ENCODE measurements around the gene LCN6.
"Not testable (repeated sequence)": the region's sequence is repeated elsewhere in the genome, so short reads cannot be mapped to it uniquely, and the experiment has no call there.

LCN6 gene

DNA sequence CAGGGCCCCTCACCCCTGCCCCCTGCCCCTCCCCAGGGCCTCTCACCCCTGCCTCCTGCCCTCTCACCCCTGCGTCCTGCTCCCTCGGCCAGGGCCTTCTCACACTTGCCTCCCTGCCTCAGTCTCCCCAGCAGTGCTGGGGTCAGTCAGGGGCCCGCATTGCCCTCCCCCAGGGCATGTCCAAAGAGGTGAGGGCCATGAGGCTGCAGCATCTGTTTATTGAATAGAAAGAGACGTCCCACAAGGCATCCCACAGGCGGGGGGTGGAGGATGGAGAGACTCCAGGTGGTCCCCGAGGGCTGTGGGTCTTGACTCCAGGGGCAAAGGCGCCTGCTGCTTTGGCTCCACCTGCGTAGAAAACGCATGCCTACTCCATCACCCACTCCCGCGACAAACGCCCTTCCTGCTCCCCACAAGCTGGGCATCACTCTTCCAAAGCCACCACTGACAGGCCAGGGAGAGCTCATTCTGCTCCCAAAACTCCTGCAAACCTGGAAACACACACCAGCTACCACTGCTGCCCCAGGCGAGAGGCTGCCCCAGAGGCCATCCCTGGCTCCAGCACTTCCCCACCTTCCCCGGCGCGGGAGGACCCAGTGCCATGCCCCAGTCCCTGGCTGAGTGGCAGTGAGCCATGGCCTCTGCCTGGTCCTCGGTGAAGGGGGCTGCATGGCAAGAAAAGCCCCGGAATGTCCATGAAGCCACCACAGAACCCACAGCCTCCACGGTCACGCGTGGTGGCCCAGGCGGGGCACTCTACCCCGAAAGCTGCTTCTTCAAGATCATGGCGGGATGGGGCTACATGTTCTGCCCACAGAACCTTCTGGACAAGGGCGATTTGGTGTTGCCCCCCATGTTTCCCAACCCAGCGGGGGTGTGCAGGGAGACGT is 11.4 kb upstream of the LCN6 start:
- no peak for DNase-seq (ENCODE audit: low read depth)

GRCh38 chr9:136759001-136759400 is 10.7 kb upstream of the LCN6 start:
- DNase-seq (ENCODE audit: low read depth): no peak

DNA sequence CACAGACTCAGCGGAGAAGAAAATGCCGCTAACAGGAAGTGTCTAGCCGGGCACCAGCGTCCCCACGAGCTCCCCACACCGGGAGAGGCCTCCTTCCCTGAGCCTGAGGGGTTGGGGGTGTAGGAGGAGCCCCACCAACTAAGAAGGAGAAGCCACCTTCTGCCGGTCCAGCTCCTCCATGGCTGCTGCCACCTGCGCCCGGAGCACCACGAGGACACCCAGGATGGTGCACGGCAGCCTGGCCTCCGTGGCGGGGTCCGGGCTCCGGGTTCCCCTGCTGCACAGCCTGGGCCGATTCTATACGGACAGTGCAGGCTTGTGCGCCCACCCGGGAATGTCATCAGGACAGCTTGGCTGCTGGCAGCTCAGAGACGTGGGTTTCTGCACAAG is 9.4 kb upstream of the LCN6 start:
- no peak for DNase-seq (ENCODE audit: low read depth)

DNA sequence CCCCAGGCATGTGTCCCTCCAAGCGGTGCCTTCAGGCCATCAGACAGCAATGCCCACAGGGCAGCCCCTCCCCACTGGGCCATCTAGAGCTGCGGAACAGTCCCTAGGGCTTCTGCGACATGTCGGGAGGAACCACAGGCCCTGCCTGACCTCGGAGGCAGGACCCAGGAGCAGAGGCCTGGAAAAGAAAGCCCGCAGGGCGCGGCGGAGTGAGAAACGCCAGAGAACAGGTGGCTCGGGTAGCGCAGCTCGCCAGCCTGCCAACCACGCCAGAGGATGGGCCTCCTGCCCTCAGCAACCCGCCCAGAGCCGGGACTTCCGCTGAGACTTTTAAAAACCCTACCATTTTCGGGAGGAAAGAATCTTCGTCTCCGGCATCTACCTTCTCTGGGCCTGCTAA is 9.0 kb upstream of the LCN6 start:
- no peak for DNase-seq (ENCODE audit: low read depth)

- DNase-seq (ENCODE audit: low read depth): no peak
These were observed 8.5 kb upstream of the LCN6 start for GRCh38 chr9:136756836-136757235.

GRCh38 chr9:136756134-136756438 is 7.8 kb upstream of the LCN6 start:
- DNase-seq (ENCODE audit: low read depth): no peak

DNA sequence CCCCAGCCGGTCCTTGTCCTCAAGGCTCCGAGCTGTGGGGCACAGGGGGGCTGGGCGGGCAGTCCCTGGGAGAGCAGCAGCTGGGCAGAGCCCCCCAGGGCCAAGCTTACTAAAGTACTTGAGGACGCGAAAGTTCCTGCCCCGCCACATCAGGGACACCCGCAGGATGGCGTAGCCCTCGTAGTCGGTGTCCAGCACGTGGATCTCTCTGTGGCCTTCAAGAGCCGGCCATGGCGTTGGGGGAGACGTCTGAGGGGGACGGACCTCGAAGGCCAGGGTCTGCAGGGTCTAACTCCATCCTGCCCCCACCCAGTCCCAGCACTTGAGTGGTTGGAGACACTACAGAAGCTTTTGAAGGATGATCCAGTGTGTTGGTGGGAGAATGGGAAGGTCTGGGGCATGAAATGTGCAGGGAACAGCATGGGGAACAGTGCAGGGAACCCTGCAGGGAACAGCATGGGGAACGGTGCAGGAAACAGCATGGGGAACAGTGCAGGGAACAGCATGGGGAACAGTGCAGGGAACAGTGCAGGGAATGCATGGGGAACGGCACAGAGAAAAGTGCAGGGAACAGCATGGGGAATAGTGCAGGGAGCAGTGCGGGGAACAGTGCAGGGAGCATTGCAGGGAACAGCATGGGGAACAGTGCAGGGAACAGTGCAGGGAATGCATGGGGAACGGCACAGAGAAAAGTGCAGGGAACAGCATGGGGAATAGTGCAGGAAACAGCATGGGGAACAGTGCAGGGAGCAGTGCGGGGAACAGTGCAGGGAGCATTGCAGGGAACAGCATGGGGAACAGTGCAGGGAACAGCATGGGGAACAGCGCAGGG is 7.2 kb upstream of the LCN6 start:
- not testable (repeated sequence) for DNase-seq (ENCODE audit: low read depth)

DNA sequence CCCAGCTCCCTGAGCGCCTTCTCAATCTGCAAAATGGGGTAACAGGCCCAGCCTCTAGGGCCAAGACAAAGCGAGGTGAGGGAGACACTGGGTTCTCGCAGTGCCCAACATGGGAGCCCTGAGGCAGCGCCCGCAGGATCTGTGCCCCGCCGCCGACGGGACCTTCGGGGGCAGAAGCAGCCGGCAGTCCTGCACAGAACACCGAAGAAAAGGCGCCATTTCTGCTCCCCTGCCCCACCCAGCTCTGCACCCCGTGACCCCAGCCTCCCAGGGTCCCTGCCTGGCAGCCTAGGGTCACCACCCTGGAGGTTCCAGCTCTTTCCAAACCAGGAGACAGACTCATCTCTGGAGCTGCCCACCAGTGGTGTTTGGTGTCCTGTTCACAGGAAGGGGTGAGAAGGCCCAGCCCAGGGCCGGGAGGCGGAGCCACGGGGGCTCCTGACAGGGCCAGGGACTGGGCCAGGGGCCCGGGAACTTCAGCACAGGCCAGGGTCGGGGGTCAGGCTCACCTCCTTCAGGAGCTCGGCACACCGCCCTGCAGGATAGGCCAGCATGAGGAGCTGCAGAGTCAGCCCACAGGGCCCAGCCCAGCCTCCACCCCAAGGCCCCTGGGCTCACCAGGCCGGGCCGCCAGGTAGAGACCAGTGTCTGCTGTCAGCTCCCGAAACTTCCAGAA is 6.4 kb upstream of the LCN6 start:
- DNase-seq (ENCODE audit: low read depth): no peak

DNA sequence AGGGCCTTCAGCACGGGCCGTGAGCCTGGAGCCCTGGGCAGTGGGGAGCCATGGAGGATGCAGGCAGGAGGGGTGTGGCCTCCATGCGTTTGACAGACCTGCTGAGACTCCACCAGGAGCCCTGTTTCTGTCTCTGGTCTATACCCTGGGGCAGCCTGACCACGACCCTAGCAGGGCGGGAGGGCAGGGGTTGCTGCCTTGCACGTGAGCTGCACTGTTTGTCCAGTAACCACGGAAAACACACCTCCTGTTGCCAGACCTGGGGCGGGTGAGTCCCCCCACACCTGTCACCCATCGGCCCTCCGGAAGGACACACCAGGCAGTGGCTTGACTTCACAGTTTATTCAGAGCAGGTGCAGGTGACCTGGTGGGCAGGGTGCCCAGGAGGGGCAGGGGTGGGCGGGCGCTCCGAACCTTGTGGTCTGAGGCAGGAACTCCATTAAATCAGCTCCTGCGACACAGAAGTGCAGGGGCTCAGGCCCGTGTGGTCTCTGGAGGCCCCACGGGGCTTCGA is 5.8 kb upstream of the LCN6 start:
- DNase-seq (ENCODE audit: low read depth): no peak

GRCh38 chr9:136753371-136754058 is 5.2 kb upstream of the LCN6 start:
- no peak for DNase-seq (ENCODE audit: low read depth)

DNA sequence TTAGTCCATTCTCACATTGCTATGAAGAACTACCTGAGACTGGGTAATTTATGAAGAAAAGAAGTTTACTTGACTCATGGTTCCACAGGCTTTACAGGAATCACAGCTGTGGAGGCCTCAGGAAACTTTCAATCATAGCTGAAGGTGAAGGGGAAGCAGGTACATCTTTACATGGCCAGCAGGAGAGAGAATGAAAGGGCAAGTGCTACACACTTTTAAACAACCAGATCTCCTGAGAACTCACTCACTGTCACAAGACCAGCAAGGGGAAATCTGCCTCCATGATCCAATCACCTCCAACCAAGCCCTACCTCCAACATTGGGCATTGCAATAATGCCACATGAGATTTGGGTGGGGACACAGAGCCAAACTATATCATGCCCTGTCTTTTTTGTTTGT is 3.5 kb upstream of the LCN6 start:
- DNase-seq (ENCODE audit: low read depth): no peak

DNA sequence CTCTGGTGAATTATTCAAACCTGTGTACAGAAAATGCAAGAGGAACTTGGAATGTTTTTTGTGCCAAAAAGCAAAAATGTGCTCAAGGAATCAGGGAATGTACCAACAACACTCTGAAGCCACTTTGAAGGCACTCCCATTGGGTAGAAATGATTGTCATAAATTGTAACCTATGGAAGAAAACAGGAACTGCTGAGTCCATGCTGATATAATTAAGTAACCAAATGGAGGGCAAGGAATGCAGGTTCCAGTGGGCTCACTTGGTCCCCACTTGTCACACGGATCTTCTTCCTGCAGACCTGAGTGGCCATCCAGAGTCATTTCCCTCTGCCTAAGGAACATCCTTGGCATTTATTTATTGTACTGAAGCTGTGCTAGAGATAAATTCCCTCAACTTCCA is 2.9 kb upstream of the LCN6 start:
- no peak for DNase-seq (ENCODE audit: low read depth)

GRCh38 chr9:136750526-136750925 is 2.2 kb upstream of the LCN6 start:
- no peak for DNase-seq (ENCODE audit: low read depth)

DNA sequence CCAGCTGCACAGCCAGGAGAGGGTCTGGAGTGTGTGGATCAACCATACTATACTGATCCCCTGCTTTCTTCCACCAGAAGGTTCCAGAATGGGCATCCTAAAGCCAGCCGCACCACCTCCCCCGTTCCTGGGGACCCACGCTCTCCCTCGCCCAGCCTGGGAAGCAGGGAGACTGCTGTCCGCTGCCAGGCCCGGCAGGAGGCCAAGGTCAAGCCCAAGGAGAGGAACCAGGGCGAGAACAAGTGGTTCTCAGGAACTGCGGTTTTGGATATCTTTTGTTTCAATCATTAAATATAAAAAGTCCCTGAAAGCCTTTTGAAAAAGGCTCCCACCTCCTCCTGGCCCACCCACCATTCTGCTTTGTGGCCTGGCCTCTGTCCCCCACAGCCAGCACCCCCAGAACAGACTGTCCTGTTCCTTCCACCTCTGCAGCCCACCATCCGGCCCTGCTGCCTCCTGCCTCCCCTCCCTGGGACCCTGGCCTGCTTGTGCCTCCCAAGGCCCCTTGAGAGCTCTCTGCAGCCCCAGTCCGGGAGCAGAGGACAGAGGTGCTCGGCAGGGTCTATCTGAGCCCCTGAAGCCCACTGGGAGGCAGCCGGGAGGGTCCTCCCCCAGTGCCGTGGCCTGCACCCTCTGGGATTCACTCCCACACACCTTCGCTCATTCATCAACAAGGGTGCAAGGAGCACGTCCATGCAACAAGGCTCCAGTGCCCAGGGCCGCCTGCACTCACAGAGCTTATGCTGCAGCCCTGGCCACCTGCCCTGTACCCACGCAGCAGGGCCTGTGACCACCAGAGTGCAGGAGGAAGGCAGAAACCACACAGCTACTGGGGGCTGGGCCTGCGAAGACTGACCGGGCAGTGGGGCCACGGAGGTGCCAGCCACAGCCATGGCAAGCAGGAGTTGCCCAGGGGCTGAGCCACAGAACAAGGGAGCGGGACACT is 614 bp upstream of the LCN6 start:
- DNase-seq (ENCODE audit: low read depth): no peak

DNA sequence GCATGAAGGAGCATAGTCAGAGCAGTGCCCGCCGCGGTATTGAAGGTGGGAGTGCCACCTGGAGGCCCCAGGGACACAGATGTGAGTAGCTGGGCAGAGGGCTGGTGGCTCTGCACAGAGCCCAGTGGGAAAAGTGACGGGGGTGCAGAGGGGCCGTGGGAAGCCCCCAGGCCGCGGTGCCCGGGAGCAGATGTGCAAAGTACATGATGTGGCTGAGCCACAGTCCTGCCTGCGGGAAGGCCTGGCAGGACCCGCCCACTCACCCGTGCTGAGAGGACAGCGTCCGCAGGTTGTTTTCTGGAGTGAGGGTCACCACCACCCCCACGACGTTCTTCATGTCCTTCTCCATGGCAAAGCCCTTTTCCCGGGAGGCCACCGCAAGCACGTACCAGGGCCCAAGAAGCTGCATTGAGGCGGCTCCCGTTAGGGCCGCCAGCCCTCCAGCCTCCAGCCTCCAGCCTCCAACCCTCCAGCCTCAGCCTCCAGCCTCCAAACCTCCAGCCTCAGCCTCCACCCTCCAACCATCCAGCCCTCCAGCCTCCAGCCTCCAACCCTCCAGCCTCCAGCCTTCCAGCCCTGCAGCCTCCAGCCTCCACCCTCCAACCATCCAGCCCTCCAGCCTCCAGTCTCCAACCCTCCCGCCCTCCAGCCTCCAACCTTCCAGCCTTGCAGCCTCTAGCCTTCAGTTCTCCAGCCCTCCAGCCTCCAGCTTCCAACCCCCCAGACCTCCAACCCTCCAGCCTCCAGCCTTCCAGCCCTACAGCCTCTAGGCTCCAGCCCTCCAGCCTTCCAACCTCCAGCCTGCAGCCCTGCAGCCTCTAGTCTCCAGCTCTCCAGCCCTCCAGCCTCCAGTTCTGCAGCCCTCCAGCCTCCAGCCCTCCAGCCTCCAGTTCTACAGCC is 914 bp downstream of the LCN6 start:
- no peak for DNase-seq (ENCODE audit: low read depth)

DNA sequence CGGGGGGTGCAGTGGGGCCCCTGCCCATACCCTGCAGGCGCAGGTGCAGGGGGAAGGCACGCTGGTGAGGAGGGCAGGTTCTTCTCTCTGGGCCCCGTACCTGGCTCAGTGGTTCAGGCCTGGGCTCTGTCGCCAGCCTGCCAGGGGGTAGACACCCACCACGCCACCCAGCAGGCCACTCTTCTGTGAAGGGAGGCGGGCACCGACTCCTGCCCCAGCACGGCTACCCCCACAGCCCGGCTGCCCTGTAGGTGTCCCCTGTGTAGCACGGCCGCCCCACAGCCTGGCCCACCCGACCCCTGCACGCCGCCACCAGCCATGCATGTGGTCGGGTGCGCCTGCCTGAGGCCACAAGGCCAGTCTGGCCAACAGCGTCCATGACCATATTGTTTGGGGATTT is 1.7 kb downstream of the LCN6 start:
- no peak for DNase-seq (ENCODE audit: low read depth)

GRCh38 chr9:136746155-136746490 is 2.2 kb downstream of the LCN6 start:
- no peak for DNase-seq (ENCODE audit: low read depth)

- DNase-seq (ENCODE audit: low read depth): no peak
These were observed 2.8 kb downstream of the LCN6 start for GRCh38 chr9:136745389-136746154.

DNA sequence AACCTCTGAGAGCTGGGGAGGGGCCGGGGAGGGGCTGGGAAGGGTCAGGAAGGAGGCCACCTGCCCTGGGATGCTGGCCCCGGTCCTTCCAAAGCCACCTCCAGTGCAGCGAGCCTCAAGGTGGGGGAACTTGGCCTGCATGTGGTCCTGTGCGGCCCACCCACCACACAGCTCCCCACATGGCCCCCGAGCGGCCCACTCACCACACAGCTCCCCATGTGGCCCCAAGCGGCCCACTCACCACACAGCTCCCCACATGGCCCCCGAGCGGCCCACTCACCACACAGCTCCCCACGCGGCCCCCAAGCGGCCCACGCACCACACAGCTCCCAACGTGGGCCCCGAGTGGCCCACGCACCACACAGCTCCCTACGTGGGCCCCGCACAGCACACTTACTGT is 3.6 kb downstream of the LCN6 start:
- DNase-seq (ENCODE audit: low read depth): no peak

All from fibroblast of gingiva (primary cell).